WTC11 (cell line): ENCODE measurements around the gene MCM3AP. TPM values are rescaled to one million over a fixed set of nuclear protein-coding genes. Genes with fewer than 3 reads are reported as not detected.

ENCODE experiments used
- ATAC-seq: fragments of 200-7000 bp; cut with Tn5 transposase; 2 replicates; pipeline ENCODE4 v1.10.0; 2021; ENCODE audit warnings: mild to moderate bottlenecking, moderate library complexity
- CTCF ChIA-PET: fragments of 300-600 bp; sonication (Branson Sonifier 250); formaldehyde crosslinking; loops from one replicate; lab custom pipeline; 2021; ENCODE audit warnings: antibody characterized with exemption; lab: Charles Lee
- POLR2A ChIA-PET: fragments of 350-600 bp; sonication (Branson Sonifier 250); formaldehyde crosslinking; loops from one replicate; lab custom pipeline; 2021; ENCODE audit warnings: antibody characterized with exemption; lab: Charles Lee
- DNase-seq: peaks from one replicate; pipeline ENCODE4 v3.0.0; 2021; ENCODE audit warnings: low spot score
- H3K27ac Mint-ChIP-seq: 2 replicates; pipeline ENCODE4 v1.8.0; 2021; ENCODE audit warnings: mixed read lengths
- H3K27me3 Mint-ChIP-seq: 2 replicates; pipeline ENCODE4 v1.8.0; 2021; ENCODE audit warnings: low read depth, mild to moderate bottlenecking, moderate library complexity, mixed read lengths
- H3K36me3 Mint-ChIP-seq: 2 replicates; pipeline ENCODE4 v1.8.0; 2021; ENCODE audit warnings: mixed read lengths
- H3K4me1 Mint-ChIP-seq: 2 replicates; pipeline ENCODE4 v1.8.0; 2022; ENCODE audit warnings: mixed read lengths
- H3K4me3 Mint-ChIP-seq: 2 replicates; pipeline ENCODE4 v1.8.0; 2021; ENCODE audit warnings: mild to moderate bottlenecking, moderate library complexity, mixed read lengths
- H3K9me3 Mint-ChIP-seq: 2 replicates; pipeline ENCODE4 v1.8.0; 2021; ENCODE audit warnings: mixed read lengths
- FOXK1 ChIP-seq: sonication (generic); formaldehyde crosslinking; IDR thresholded peaks from 2 replicates; pipeline ENCODE4 v1.8.0; 2022; ENCODE audit warnings: mild to moderate bottlenecking, moderate library complexity, missing genetic modification reagents
- FOXP4 ChIP-seq: sonication (generic); formaldehyde crosslinking; IDR thresholded peaks from 2 replicates; pipeline ENCODE4 v1.8.0; 2022; ENCODE audit warnings: mild to moderate bottlenecking, missing genetic modification reagents
- GABPB1 ChIP-seq: sonication (generic); formaldehyde crosslinking; IDR thresholded peaks from 2 replicates; pipeline ENCODE4 v1.8.1; 2023; ENCODE audit warnings: mild to moderate bottlenecking, missing genetic modification reagents
- NFYB ChIP-seq: sonication (generic); formaldehyde crosslinking; conservative IDR thresholded peaks from 2 replicates; pipeline ENCODE4 v1.8.0; 2022; ENCODE audit warnings: low read depth, missing genetic modification reagents
- OVOL2 ChIP-seq: fragments of 250-450 bp; sonication (Bioruptor Pico); IDR thresholded peaks from 2 replicates; pipeline ENCODE4 v1.9.0; 2021; ENCODE audit warnings: mild to moderate bottlenecking, borderline replicate concordance
- RELA ChIP-seq: sonication (generic); formaldehyde crosslinking; IDR thresholded peaks from 2 replicates; pipeline ENCODE4 v1.8.1; 2022; ENCODE audit warnings: missing genetic modification reagents, mild to moderate bottlenecking, borderline replicate concordance
- SP1 ChIP-seq: sonication (generic); formaldehyde crosslinking; conservative IDR thresholded peaks from 2 replicates; pipeline ENCODE4 v1.8.1; 2022; ENCODE audit warnings: missing genetic modification reagents
- TCF7 ChIP-seq: sonication (generic); formaldehyde crosslinking; IDR thresholded peaks from 2 replicates; pipeline ENCODE4 v1.8.0; 2022; ENCODE audit warnings: mild to moderate bottlenecking, low read depth, missing genetic modification reagents, moderate library complexity
- TEAD1 ChIP-seq: sonication (generic); formaldehyde crosslinking; IDR thresholded peaks from 2 replicates; pipeline ENCODE4 v1.8.0; 2022; ENCODE audit warnings: mild to moderate bottlenecking, missing genetic modification reagents
- USF2 ChIP-seq: sonication (generic); formaldehyde crosslinking; IDR thresholded peaks from 2 replicates; pipeline ENCODE4 v1.8.1; 2023; ENCODE audit warnings: mild to moderate bottlenecking, missing genetic modification reagents, moderate library complexity
- ZBTB43 ChIP-seq: sonication (generic); formaldehyde crosslinking; IDR thresholded peaks from 2 replicates; pipeline ENCODE4 v1.8.1; 2023; ENCODE audit warnings: mild to moderate bottlenecking, missing genetic modification reagents
- ZMAT4 ChIP-seq: fragments of 250-450 bp; sonication (Bioruptor Pico); IDR thresholded peaks from 2 replicates; pipeline ENCODE4 v1.9.0; 2021; ENCODE audit warnings: mild to moderate bottlenecking
- ZNF263 ChIP-seq: sonication (generic); formaldehyde crosslinking; IDR thresholded peaks from 2 replicates; pipeline ENCODE4 v1.8.1; 2022; ENCODE audit warnings: low read depth, mild to moderate bottlenecking, moderate library complexity, missing genetic modification reagents
- ZNF416 ChIP-seq: fragments of 250-450 bp; sonication (Bioruptor Pico); IDR thresholded peaks from 2 replicates; pipeline ENCODE4 v1.9.0; 2021; ENCODE audit warnings: mild to moderate bottlenecking, inconsistent platforms
- ZNF423 ChIP-seq: fragments of 250-450 bp; sonication (Bioruptor Pico); IDR thresholded peaks from 2 replicates; pipeline ENCODE4 v2.1.2; 2022; ENCODE audit warnings: mild to moderate bottlenecking, moderate library complexity
- ZNF425 ChIP-seq: fragments of 250-450 bp; sonication (Bioruptor Pico); conservative IDR thresholded peaks from 2 replicates; pipeline ENCODE4 v1.9.0; 2021; ENCODE audit warnings: mild to moderate bottlenecking
- total RNA-seq: library from RNA; stranded (reverse); gene quantifications from 3 replicates; pipeline ENCODE4 v1.2.3, GENCODE V29; 2021

MCM3AP gene
- total RNA-seq, 1 experiment from 2014 or later, result 167 TPM

- DNase-seq (no peak), ATAC-seq (no peak)
- Mint-ChIP-seq H3K27ac (no peak overlapping the region), H3K4me3 (no peak overlapping the region), H3K9me3 (no peaks in the 10 kb centered on the region), H3K4me1 (no peaks in the 10 kb centered on the region), H3K36me3 (peaks cover 22% of the 10 kb centered on the region), H3K27me3 (no peaks in the 10 kb centered on the region)
- ChIA-PET CTCF (interaction anchor here (0.8 to 1.2 kb wide), 2 partner anchors 28 to 1078 kb away, joined by 3 read pairs; no protein-coding TSS in a partner anchor), POLR2A (no interaction called here)
- TF ChIP-seq ZBTB43 (CRISPR knock-in tag) (no peak), OVOL2 (CRISPR knock-in tag) (no peak)
These were observed 69.2 kb downstream of the MCM3AP start for GRCh38 chr21:46216132-46216747.

GRCh38 chr21:46215436-46216131 lies 69.8 kb downstream of the MCM3AP start:
- H3K27ac Mint-ChIP-seq, result no peak overlapping the region
- ChIA-PET CTCF (interaction anchor here (0.6 to 1.6 kb wide), 5 partner anchors 9 to 1077 kb away, joined by 3 to 5 read pairs (median 3); no protein-coding TSS in a partner anchor), POLR2A (interaction anchor here (0.6 kb wide), 1 partner anchor 9 kb away, joined by 3 read pairs; no protein-coding TSS in a partner anchor)
- DNase-seq (no peak), ATAC-seq (no peak)
- TF ChIP-seq FOXP4 (CRISPR knock-in tag) (no peak), ZNF416 (CRISPR knock-in tag) (no peak), FOXK1 (CRISPR knock-in tag) (no peak), TEAD1 (no peak), NFYB (CRISPR knock-in tag) (no peak), GABPB1 (CRISPR knock-in tag) (no peak), TCF7 (CRISPR knock-in tag) (no peak), SP1 (CRISPR knock-in tag) (no peak)
- TF ChIP-seq, all 79 proteins: peak for 0
- Mint-ChIP-seq H3K4me3 (no peak overlapping the region), H3K36me3 (peaks cover 18% of the 10 kb centered on the region), H3K4me1 (no peaks in the 10 kb centered on the region), H3K27me3 (no peaks in the 10 kb centered on the region), H3K9me3 (no peaks in the 10 kb centered on the region)

- H3K4me3 Mint-ChIP-seq, result no peak overlapping the region
- CTCF ChIA-PET, result interaction anchor here (0.6 to 1.6 kb wide), 4 partner anchors 10 to 129 kb away, joined by 3 to 5 read pairs (median 4); no protein-coding TSS in a partner anchor
These were observed 70.7 kb downstream of the MCM3AP start for GRCh38 chr21:46214478-46215340.

More at GRCh38 chr21:46214478-46215340, 70.7 kb downstream of the MCM3AP start:
- DNase-seq (no peak), ATAC-seq (no peak)
- POLR2A ChIA-PET, result interaction anchor here (0.6 kb wide), 1 partner anchor 10 kb away, joined by 3 read pairs; no protein-coding TSS in a partner anchor
- no peaks in the 10 kb centered on the region for H3K27me3 Mint-ChIP-seq
- no peak for TF ChIP-seq RELA (CRISPR knock-in tag)
- TF ChIP-seq USF2 (CRISPR knock-in tag), result no peak
- no peak for TF ChIP-seq ZMAT4 (CRISPR knock-in tag)
- TF ChIP-seq ZBTB43 (CRISPR knock-in tag), result no peak
- TF ChIP-seq ZNF263 (CRISPR knock-in tag), result no peak
- no peak for TF ChIP-seq ZNF423 (CRISPR knock-in tag)
- TF ChIP-seq ZNF425 (CRISPR knock-in tag), result no peak
- no peaks in the 10 kb centered on the region for H3K4me1 Mint-ChIP-seq
- peaks cover 14% of the 10 kb centered on the region for H3K36me3 Mint-ChIP-seq
- H3K27ac Mint-ChIP-seq, result peak overlapping the region; percentile 68
- no peaks in the 10 kb centered on the region for H3K9me3 Mint-ChIP-seq
